ENCODE data around the gene HOXD10.
A peak's percentile ranks its signal among the peaks of the same experiment; 100 is the strongest.

HOXD10 gene

DNA sequence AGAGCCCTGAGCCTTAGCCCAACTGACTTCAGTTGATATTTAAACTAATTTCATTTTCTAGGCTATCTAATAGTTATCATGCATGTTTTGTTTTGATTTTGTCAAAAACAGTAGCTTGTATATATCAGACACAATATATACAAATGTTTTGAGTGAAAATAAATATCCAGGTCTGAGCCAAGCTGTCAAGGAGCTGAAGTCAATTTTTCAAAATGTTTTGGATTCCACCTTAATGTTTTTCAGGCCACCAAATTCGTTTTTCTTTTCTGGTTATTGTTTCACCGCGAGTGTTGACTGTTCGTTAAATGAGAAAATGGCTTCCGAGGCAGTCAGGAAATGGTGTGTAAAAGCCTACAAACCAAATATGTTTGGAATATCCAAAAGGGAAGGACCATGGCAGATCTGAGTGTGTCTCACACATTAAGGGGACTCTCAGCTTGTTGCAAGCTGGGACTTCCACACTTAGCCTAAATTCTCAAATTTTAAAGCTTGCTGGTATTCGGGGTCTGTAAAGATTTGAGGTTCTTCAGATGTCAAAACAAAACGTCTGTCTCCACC lies 14.2 kb upstream of the HOXD10 start:
- DNase-seq (ENCODE audit: low spot score) = no peak
- no peak overlapping the region for H3K27ac ChIP-seq (ENCODE audit: poor library complexity, severe bottlenecking)

GRCh38 chr2:176103194-176103593 lies 13.4 kb upstream of the HOXD10 start:
- no peaks in the 10 kb centered on the region for H3K4me1 ChIP-seq (ENCODE audit: insufficient read depth, poor library complexity, severe bottlenecking)
- no peak for TF ChIP-seq CTCF (IDR thresholded peaks at IDR 0.05; ENCODE audit: poor library complexity, severe bottlenecking)
- no peak overlapping the region for H3K4me3 ChIP-seq (ENCODE audit: severe bottlenecking)
- peak overlapping the region; percentile 95 for H3K27ac ChIP-seq (ENCODE audit: poor library complexity, severe bottlenecking)
- DNase-seq (ENCODE audit: low spot score) (no peak), ATAC-seq (ENCODE audit: low read depth) (no peak)
- no peaks in the 10 kb centered on the region for H3K36me3 ChIP-seq (ENCODE audit: low read depth)
- H3K9me3 ChIP-seq (ENCODE audit: severe bottlenecking) = no peaks in the 10 kb centered on the region
- peaks cover 4% of the 10 kb centered on the region for H3K27me3 ChIP-seq (ENCODE audit: insufficient read depth, poor library complexity, severe bottlenecking)

More for the DNA sequence above, 14.2 kb upstream of the HOXD10 start:
- Histone ChIP-seq H3K27me3 (ENCODE audit: insufficient read depth, poor library complexity, severe bottlenecking) (peaks cover 11% of the 10 kb centered on the region), H3K4me3 (ENCODE audit: severe bottlenecking) (no peak overlapping the region), H3K9me3 (ENCODE audit: severe bottlenecking) (no peaks in the 10 kb centered on the region), H3K36me3 (ENCODE audit: low read depth) (no peaks in the 10 kb centered on the region), H3K4me1 (ENCODE audit: insufficient read depth, poor library complexity, severe bottlenecking) (no peaks in the 10 kb centered on the region)
- no peak for TF ChIP-seq CTCF (IDR thresholded peaks at IDR 0.05; ENCODE audit: poor library complexity, severe bottlenecking)
- no peak for ATAC-seq (ENCODE audit: low read depth)

DNA sequence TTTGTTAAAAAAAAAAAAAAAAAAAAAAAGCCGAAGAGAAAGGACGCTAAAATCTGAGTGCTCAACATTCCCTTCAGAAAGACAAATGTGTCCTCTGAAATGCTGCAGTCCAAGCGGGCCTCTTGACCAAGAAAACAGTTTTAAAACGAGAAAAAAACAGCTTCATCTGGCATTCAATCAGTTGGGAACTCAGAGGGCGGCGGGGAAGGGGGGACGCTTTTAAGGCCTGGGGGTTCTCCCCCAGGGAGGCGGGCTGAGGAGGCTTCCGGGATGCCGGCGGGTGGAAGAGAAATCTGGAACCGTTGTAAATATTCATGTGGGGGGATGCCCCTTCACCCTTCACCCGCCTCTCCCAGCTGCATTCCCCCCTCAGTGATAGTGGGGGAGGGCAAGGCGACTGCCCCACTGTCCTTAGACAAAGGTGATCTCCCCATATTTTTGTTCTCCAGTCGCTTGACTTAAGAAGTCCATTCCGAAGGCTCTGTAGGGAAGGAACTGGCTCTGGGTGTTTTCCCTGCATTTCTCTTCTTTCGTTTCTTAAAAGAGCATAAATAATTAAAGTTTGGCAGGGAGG lies 12.7 kb upstream of the HOXD10 start:
- H3K4me1 ChIP-seq (ENCODE audit: insufficient read depth, poor library complexity, severe bottlenecking) = no peaks in the 10 kb centered on the region
- peak overlapping the region; percentile 56 for H3K4me3 ChIP-seq (ENCODE audit: severe bottlenecking)
- no peaks in the 10 kb centered on the region for H3K9me3 ChIP-seq (ENCODE audit: severe bottlenecking)
- no peaks in the 10 kb centered on the region for H3K27me3 ChIP-seq (ENCODE audit: insufficient read depth, poor library complexity, severe bottlenecking)
- peak overlapping the region; percentile 95 for H3K27ac ChIP-seq (ENCODE audit: poor library complexity, severe bottlenecking)
- no peak for DNase-seq (ENCODE audit: low spot score)
- TF ChIP-seq CTCF (IDR thresholded peaks at IDR 0.05; ENCODE audit: poor library complexity, severe bottlenecking) = no peak
- no peak for ATAC-seq (ENCODE audit: low read depth)
- no peaks in the 10 kb centered on the region for H3K36me3 ChIP-seq (ENCODE audit: low read depth)

DNA sequence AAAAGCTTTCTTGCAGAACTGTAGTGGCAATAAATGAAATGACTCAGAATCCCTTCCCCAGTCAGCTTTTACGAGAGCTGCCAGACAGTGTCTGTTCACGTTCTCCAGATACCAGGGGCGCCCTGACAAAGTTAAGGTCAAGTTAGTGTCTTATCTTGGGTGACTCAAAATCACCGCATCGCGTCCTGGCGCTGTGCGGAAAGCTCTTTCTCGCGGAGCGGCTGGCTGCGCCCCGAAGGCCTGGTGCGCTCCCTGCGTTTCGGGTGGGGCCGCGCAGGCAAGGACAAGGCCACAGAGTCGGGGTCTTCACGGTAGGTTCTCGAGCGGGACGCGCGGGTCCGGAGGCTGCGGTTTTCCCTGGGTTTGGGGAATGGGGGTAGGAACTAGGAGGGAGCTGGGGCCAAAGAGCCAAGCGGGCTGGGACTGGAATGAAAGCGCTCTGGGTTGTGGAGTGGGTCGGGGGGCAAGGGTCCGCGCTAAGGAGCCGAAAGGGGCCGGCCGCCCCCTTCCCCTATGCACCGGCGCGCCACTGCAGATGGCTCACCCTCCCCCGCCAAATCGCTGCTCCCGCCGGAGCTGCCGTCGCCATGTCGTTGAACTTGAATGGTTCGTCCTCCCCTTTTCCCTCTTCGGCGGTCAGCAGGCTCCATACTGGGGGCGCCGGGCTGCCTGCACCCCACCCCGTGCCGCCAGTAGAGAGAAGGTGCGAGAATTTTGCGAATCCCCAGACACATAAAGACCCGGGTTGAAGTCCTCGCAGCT lies 12.1 kb upstream of the HOXD10 start:
- H3K9me3 ChIP-seq (ENCODE audit: severe bottlenecking) = no peaks in the 10 kb centered on the region
- ATAC-seq (ENCODE audit: low read depth) (peak; percentile 33), DNase-seq (ENCODE audit: low spot score) (no peak)
- H3K36me3 ChIP-seq (ENCODE audit: low read depth) = peaks cover 6% of the 10 kb centered on the region
- H3K27me3 ChIP-seq (ENCODE audit: insufficient read depth, poor library complexity, severe bottlenecking) = no peaks in the 10 kb centered on the region
- peak; percentile 19 for TF ChIP-seq CTCF (IDR thresholded peaks at IDR 0.05; ENCODE audit: poor library complexity, severe bottlenecking)
- H3K4me1 ChIP-seq (ENCODE audit: insufficient read depth, poor library complexity, severe bottlenecking) = no peaks in the 10 kb centered on the region
- H3K4me3 ChIP-seq (ENCODE audit: severe bottlenecking) = peak overlapping the region; percentile 56
- peak overlapping the region; percentile 95 for H3K27ac ChIP-seq (ENCODE audit: poor library complexity, severe bottlenecking)

Measured in RWPE2 (cell line).